ENCODE measurements around the gene LAG3.

LAG3 gene

DNA sequence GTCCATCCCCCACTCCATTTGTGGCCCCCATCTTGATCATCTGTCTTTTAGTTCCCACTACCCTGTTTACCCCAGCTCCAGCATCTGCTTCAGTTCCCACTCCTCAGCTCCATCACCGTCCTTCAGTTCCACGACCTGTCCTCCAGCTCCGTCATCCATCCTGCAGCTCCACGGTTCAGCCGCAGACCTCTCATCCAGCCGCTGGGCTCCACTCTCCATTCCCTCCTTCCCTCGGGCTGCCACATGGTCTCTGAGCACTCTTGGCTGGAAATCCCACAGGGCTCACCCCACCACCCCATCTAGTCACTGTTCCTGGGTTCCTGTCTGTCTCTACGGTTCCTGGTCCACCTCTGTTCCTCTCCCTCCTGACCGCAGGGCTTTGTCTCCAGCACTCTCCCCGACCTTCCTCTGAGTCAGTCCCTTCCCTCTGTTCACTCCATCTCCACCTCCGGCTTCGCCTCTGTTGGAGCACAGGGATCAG lies 52.6 kb downstream of the LAG3 start:
- DNase-seq: no peak

DNA sequence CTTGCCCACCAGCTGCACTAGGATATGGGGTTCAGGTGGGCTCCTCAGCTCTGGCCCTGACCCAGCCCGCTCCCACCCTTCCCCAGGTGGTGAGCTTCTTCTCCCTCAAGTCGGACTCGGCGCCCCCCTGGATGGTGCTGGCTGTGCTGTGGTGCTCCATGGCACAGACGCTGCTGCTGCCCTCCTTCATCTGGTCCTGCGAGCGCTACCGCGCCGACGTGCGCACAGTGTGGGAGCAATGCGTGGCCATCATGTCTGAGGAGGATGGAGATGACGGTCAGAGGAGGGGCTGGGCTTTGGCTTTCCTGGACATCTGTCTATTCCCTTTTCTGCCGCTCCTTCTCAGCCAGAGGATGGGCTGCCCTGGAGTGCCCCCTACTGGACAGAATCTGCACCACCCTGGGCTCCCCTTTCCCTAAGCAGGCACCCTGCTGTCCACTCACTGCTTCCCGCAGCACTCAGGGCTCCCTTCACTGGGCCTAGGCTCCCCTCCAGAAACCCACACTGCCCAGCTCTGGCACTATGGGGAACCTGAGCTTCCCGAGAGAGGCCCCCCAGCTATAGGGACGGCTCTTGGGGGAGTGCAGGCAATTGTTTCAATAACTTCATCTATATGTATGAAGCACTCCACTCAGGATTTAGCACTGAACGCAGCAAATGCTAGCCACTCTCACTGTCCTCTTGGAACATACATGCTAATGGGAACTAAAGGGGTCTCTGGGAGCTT lies 53.2 kb downstream of the LAG3 start:
- peak; percentile 75 for DNase-seq

DNA sequence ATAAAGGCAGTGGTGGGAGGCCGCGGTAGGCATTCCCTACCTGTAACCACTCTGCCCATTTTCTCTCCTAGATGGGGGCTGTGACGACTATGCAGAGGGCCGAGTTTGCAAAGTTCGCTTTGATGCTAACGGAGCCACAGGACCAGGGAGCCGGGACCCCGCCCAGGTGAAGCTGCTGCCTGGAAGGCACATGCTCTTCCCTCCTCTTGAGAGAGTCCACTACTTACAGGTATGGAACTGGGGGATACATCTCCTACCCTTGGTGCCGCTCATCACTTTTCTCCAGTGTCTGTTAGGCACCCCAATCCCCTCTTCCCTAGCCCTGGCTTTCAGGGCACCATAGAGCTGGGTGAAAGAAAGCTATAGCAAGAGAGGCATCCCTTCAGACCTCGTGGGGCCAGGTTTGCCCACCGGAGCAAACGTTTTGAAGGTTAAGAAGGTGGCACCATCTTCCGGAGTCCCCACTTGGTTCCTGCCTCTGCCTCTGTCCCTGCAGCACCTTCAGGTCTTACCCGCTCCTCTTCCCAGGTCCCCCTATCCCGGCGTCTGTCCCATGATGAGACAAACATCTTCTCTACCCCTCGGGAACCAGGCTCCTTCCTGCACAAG lies 53.9 kb downstream of the LAG3 start:
- DNase-seq: no peak

DNA sequence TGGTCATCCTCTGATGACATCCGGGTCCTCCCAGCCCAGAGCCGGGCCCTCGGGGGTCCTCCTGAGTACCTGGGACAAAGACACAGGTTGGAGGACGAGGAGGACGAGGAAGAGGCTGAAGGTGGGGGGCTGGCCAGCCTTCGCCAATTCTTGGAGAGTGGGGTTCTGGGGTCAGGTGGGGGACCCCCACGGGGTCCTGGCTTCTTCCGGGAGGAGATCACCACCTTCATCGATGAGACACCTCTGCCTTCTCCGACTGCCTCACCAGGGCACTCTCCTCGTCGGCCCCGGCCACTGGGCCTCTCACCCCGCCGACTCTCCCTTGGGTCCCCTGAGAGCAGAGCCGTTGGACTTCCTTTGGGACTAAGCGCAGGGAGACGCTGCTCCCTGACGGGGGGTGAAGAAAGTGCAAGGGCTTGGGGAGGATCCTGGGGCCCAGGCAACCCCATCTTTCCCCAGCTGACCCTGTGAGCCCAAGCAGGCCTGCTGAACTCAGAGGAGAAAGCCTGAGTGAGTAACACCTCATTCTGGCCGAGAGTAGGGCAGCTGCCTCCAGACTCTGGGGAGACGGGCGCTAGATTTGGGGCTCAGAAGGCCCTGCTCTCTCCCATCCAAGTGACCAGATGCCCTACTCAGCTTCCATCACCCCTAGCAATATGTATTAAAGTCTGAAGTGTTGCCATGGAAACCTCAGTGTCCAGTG lies 54.6 kb downstream of the LAG3 start:
- DNase-seq: no peak

DNA sequence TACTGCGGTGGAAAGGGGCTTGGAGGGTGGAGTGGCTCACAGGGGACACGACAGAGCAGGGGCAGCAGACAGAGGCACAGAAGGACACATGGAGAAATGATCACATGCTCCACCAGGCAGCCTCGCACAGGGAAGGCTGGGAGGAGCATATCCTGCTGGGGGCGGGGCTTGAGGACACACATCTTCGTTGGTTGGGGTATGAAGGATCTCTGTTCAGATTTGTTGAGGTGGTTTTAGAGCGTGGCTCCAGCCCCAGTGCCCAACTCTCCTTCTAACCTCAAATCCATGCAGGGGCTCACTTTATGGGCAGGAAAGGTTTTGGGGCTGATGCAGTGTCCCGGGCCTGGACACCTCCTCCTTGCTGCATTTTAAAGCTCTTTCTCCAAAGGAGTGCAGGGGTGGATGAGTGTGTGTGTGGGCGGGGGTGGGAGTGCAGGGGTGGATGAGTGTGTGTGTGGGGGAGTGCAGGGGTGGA lies 55.2 kb downstream of the LAG3 start:
- peak; percentile 87 for DNase-seq

All from NCI-H345 (cell line).